HG02973 (cell line): ENCODE measurements around the gene PI16.

Source experiments
- ATAC-seq: cut with Tn5 transposase; IDR thresholded peaks from one replicate; pipeline ENCODE4 v1.9.1; 2021; ENCODE audit warnings: moderate library complexity; ENCODE audit not compliant: unreplicated experiment

The PI16 gene

GRCh38 chr6:36997811-36998722, 43.5 kb downstream of the PI16 start:
- no peak for ATAC-seq

GRCh38 chr6:36998723-36999038, 44.1 kb downstream of the PI16 start:
- ATAC-seq = no peak

- no peak for ATAC-seq
These were observed 44.7 kb downstream of the PI16 start for GRCh38 chr6:36999061-36999750.

- ATAC-seq = no peak
These were observed 45.2 kb downstream of the PI16 start for GRCh38 chr6:36999751-37000125.

- ATAC-seq = no peak
These were observed 49.8 kb downstream of the PI16 start for GRCh38 chr6:37004044-37004980.

- peak; percentile 66 for ATAC-seq
These were observed 50.7 kb downstream of the PI16 start, which contains the start of gene FGD2 for GRCh38 chr6:37005061-37005810. Gene FGD2, plus strand, starts transcription at chr6:37005655. Its CDS starts 163 bp downstream, at chr6:37005818.

- ATAC-seq = no peak
These were observed 51.5 kb downstream of the PI16 start for GRCh38 chr6:37005827-37006567.

- ATAC-seq = no peak
These were observed 52.3 kb downstream of the PI16 start for GRCh38 chr6:37006793-37007339.

GRCh38 chr6:37007340-37008043, 53.0 kb downstream of the PI16 start:
- no peak for ATAC-seq

- ATAC-seq = no peak
These were observed 54.2 kb downstream of the PI16 start for GRCh38 chr6:37008484-37009465.

- ATAC-seq = no peak
These were observed 55.9 kb downstream of the PI16 start for GRCh38 chr6:37010402-37010892.

- ATAC-seq = no peak
These were observed 57.3 kb downstream of the PI16 start for GRCh38 chr6:37011656-37012378.

GRCh38 chr6:37013516-37014491, 59.3 kb downstream of the PI16 start:
- ATAC-seq = no peak
